A549 (cell line): ENCODE results near the gene CNTNAP2.

Experiments
- CBX2 ChIP-seq: fragments of 200-600 bp; sonication (generic); IDR thresholded peaks from 2 replicates; pipeline ENCODE4 v1.6.1; 2016; ENCODE audit warnings: low read depth, mild to moderate bottlenecking, borderline replicate concordance
- CEBPB ChIP-seq, 2 experiments: fragments of >200 bp in 1 of 2; sonication (Bioruptor Twin) in 1 of 2; formaldehyde crosslinking in 1 of 2; IDR thresholded peaks; 2 replicates each; pipeline ENCODE4 v1.6.1; 2012 to 2016
- CTCF ChIP-seq: fragments of >200 bp; sonication (Bioruptor Twin); formaldehyde crosslinking; IDR thresholded peaks from 3 replicates; pipeline ENCODE4 v1.5.1; 2016
- JUNB ChIP-seq: fragments of >200 bp; sonication (Bioruptor Twin); formaldehyde crosslinking; IDR thresholded peaks from 2 replicates; pipeline ENCODE4 v1.6.1; 2016
- MAZ ChIP-seq: fragments of 150-350 bp; IDR thresholded peaks from 2 replicates; pipeline ENCODE4 v1.6.1; 2014; ENCODE audit warnings: antibody characterized with exemption, low read depth, low read length, borderline replicate concordance
- PHF8 ChIP-seq: fragments of 200-600 bp; sonication (generic); IDR thresholded peaks from 2 replicates; pipeline ENCODE4 v1.6.1; 2016; ENCODE audit warnings: low read depth, mild to moderate bottlenecking, antibody characterized with exemption, moderate library complexity, borderline replicate concordance
- POLR2AphosphoS2 ChIP-seq: conservative IDR thresholded peaks from 2 replicates; pipeline ENCODE4 v1.6.1; 2012; ENCODE audit warnings: low read length, improper control_type of control experiment, inconsistent platforms
- RARB ChIP-seq: fragments of 250-450 bp; sonication (Bioruptor Pico); IDR thresholded peaks from 2 replicates; pipeline ENCODE4 v1.8.0; 2021; ENCODE audit warnings: mild to moderate bottlenecking, moderate library complexity
- RFX5 ChIP-seq: fragments of 450-650 bp; IDR thresholded peaks from 2 replicates; pipeline ENCODE4 v1.7.1; 2014; ENCODE audit warnings: antibody characterized with exemption, mild to moderate bottlenecking, moderate library complexity
- RNF2 ChIP-seq: fragments of 200-600 bp; sonication (generic); IDR thresholded peaks from 2 replicates; pipeline ENCODE4 v1.6.1; 2016; ENCODE audit warnings: low read depth, mild to moderate bottlenecking, antibody characterized with exemption, moderate library complexity, borderline replicate concordance
- SMC3 ChIP-seq: fragments of >200 bp; sonication (Bioruptor Twin); formaldehyde crosslinking; IDR thresholded peaks from 3 replicates; pipeline ENCODE4 v1.6.1; 2018; ENCODE audit warnings: inconsistent platforms
- SREBF2 ChIP-seq: fragments of 450-650 bp; IDR thresholded peaks from 2 replicates; pipeline ENCODE4 v1.6.1; 2014; ENCODE audit warnings: mild to moderate bottlenecking, moderate library complexity
- TF ChIP-seq, protein P1 (sequence below): fragments of 450-650 bp; IDR thresholded peaks from 2 replicates; pipeline ENCODE4 v1.6.1; 2014; ENCODE audit warnings: antibody characterized with exemption
- TF ChIP-seq, protein P2 (sequence below): fragments of 150-350 bp; IDR thresholded peaks from 2 replicates; pipeline ENCODE4 v1.6.1; 2014; ENCODE audit warnings: low read depth, mild to moderate bottlenecking, low read length

DNA sequence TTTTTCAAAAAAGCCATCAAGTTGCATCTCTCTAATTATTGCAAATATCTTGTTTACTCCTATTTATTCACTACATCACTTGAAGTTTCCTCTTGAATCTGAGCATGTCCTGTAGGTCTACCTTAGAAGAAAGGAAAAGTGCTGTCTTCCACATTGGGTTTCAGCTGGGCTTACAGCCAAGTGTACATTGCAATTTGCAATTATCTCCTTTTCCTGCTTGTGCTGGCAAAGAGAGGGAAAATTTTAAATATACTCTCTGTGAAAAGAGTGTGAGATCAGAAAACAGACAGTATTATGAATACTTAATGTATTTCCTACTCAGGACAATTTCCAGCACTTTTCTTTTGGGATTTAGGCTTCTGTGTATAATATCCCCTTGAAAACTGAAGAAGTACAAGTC is 839.7 kb downstream of the CNTNAP2 start:
- no peak for TF ChIP-seq SMC3
- TF ChIP-seq CTCF = no peak
- no peak for TF ChIP-seq SREBF2
- TF ChIP-seq RNF2 = no peak
- no peak for TF ChIP-seq RFX5
- TF ChIP-seq JUNB = no peak
- no peak for TF ChIP-seq RARB (CRISPR knock-in tag)
- TF ChIP-seq POLR2AphosphoS2 = no peak
- TF ChIP-seq, protein P1, sequence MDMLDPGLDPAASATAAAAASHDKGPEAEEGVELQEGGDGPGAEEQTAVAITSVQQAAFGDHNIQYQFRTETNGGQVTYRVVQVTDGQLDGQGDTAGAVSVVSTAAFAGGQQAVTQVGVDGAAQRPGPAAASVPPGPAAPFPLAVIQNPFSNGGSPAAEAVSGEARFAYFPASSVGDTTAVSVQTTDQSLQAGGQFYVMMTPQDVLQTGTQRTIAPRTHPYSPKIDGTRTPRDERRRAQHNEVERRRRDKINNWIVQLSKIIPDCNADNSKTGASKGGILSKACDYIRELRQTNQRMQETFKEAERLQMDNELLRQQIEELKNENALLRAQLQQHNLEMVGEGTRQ = no peak
- no peak for TF ChIP-seq CBX2
- TF ChIP-seq PHF8 = no peak
- TF ChIP-seq CEBPB (IDR thresholded peaks at IDR 0.05) = no peak
- no peak for TF ChIP-seq MAZ
- TF ChIP-seq, protein P2, sequence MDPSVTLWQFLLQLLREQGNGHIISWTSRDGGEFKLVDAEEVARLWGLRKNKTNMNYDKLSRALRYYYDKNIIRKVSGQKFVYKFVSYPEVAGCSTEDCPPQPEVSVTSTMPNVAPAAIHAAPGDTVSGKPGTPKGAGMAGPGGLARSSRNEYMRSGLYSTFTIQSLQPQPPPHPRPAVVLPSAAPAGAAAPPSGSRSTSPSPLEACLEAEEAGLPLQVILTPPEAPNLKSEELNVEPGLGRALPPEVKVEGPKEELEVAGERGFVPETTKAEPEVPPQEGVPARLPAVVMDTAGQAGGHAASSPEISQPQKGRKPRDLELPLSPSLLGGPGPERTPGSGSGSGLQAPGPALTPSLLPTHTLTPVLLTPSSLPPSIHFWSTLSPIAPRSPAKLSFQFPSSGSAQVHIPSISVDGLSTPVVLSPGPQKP = no peak
